A549 (cell line): ENCODE measurements around the gene ERGIC1. TPM values are rescaled to one million over a fixed set of nuclear protein-coding genes. Genes with fewer than 3 reads are reported as not detected.
A peak's percentile ranks its signal among the peaks of the same experiment; 100 is the strongest.

Experiments
- ATAC-seq, 2 experiments: fragments of 200-7000 bp in 1 of 2; fragments of >200 bp in 1 of 2; cut with Nextera tagmentation in 1 of 2; cut with Tn5 transposase in 1 of 2; 3 replicates each; pipeline versions ENCODE4 v1.8.0 to v1.9.1; 2018 to 2020; ENCODE audit warnings: mild to moderate bottlenecking in 1 of 2, moderate library complexity in 1 of 2
- CTCF ChIA-PET: fragments of 300-600 bp; sonication (Branson Sonifier 250); formaldehyde crosslinking; extraction: SDS; loops from one replicate; lab custom pipeline; 2021; ENCODE audit warnings: antibody characterized with exemption, inconsistent platforms; lab: Yijun Ruan, JAX
- POLR2A ChIA-PET: fragments of 350-600 bp; formaldehyde crosslinking; extraction: SDS; loops from one replicate; lab custom pipeline; 2021; ENCODE audit warnings: antibody characterized with exemption, inconsistent platforms; lab: Yijun Ruan, JAX
- DNase-seq, 2 experiments: peaks; one replicate each; pipeline versions ENCODE4 v3.0.0 to v3.0.0-alpha.2; 2011 to 2016; ENCODE audit warnings: low read depth in 1 of 2, low spot score in 1 of 2
- FAIRE-seq: peaks from 2 replicates; lab custom pipeline; 2011; peaks lifted over from hg19 to GRCh38; lab: Jason Lieb, UNC
- H3K27ac ChIP-seq, 2 experiments: fragments of >200 bp; sonication (Bioruptor Twin); formaldehyde crosslinking; 3 replicates each; pipeline ENCODE4 v1.5.1; 2016 to 2017
- H3K4me1 ChIP-seq: fragments of >200 bp; sonication (Bioruptor Twin); formaldehyde crosslinking; 3 replicates; pipeline ENCODE4 v1.6.1; 2016
- H3K4me2 ChIP-seq: fragments of >200 bp; sonication (Bioruptor Twin); formaldehyde crosslinking; 3 replicates; pipeline ENCODE4 v1.6.1; 2016
- H3K4me3 ChIP-seq: fragments of >200 bp; sonication (Bioruptor Twin); formaldehyde crosslinking; 3 replicates; pipeline ENCODE4 v1.5.1; 2016
- H3K9me3 ChIP-seq: fragments of >200 bp; sonication (Bioruptor Twin); formaldehyde crosslinking; 3 replicates; pipeline ENCODE4 v1.6.1; 2016
- ATOH8 ChIP-seq: fragments of 250-450 bp; sonication (Bioruptor Pico); IDR thresholded peaks from 2 replicates; pipeline ENCODE4 v1.5.0; 2020; ENCODE audit warnings: low read depth, mild to moderate bottlenecking, moderate library complexity
- CBX2 ChIP-seq: fragments of 200-600 bp; sonication (generic); IDR thresholded peaks from 2 replicates; pipeline ENCODE4 v1.6.1; 2016; ENCODE audit warnings: low read depth, mild to moderate bottlenecking, borderline replicate concordance
- CEBPB ChIP-seq, 2 experiments: fragments of >200 bp in 1 of 2; sonication (Bioruptor Twin) in 1 of 2; formaldehyde crosslinking in 1 of 2; IDR thresholded peaks; 2 replicates each; pipeline ENCODE4 v1.6.1; 2012 to 2016
- CHD2 ChIP-seq: fragments of 150-350 bp; IDR thresholded peaks from 2 replicates; pipeline ENCODE4 v1.6.1; 2014; ENCODE audit warnings: low read length; ENCODE audit not compliant: partially characterized antibody
- CHD4 ChIP-seq: fragments of 200-600 bp; sonication (generic); IDR thresholded peaks from 2 replicates; pipeline ENCODE4 v1.6.1; 2016; ENCODE audit warnings: antibody characterized with exemption, mild to moderate bottlenecking, borderline replicate concordance
- EHF ChIP-seq: fragments of 250-450 bp; sonication (Bioruptor Pico); IDR thresholded peaks from 2 replicates; pipeline ENCODE4 v1.5.0; 2020; ENCODE audit warnings: mild to moderate bottlenecking
- FOSB ChIP-seq: fragments of 250-450 bp; sonication (Bioruptor Pico); IDR thresholded peaks from 2 replicates; pipeline ENCODE4 v1.5.0; 2020; ENCODE audit warnings: mild to moderate bottlenecking, moderate library complexity
- HES2 ChIP-seq: fragments of >200 bp; sonication (Bioruptor Twin); formaldehyde crosslinking; IDR thresholded peaks from 2 replicates; pipeline ENCODE4 v1.6.1; 2016
- HOXB13 ChIP-seq: fragments of 250-450 bp; sonication (Bioruptor Pico); IDR thresholded peaks from 2 replicates; pipeline ENCODE4 v1.5.0; 2020; ENCODE audit warnings: low read depth, mild to moderate bottlenecking, moderate library complexity
- HOXB5 ChIP-seq: fragments of 250-450 bp; sonication (Bioruptor Pico); IDR thresholded peaks from 2 replicates; pipeline ENCODE4 v1.5.0; 2020; ENCODE audit warnings: mild to moderate bottlenecking, moderate library complexity
- JUN ChIP-seq, 2 experiments: fragments of >200 bp; sonication (Bioruptor Twin); formaldehyde crosslinking; IDR thresholded peaks; 2 replicates in 1 of 2; 3 replicates in 1 of 2; pipeline ENCODE4 v1.6.1; 2016 to 2017
- JUNB ChIP-seq: fragments of >200 bp; sonication (Bioruptor Twin); formaldehyde crosslinking; IDR thresholded peaks from 2 replicates; pipeline ENCODE4 v1.6.1; 2016
- KDM5A ChIP-seq: fragments of 200-600 bp; sonication (generic); IDR thresholded peaks from 2 replicates; pipeline ENCODE4 v1.6.1; 2016; ENCODE audit warnings: antibody characterized with exemption, mild to moderate bottlenecking
- MAZ ChIP-seq: fragments of 150-350 bp; IDR thresholded peaks from 2 replicates; pipeline ENCODE4 v1.6.1; 2014; ENCODE audit warnings: antibody characterized with exemption, low read depth, low read length, borderline replicate concordance
- NR3C1 ChIP-seq: fragments of >200 bp; sonication (Bioruptor Twin); formaldehyde crosslinking; IDR thresholded peaks from 3 replicates; pipeline ENCODE4 v1.6.1; 2017
- RAD21 ChIP-seq, 2 experiments: fragments of >200 bp in 1 of 2; sonication (Bioruptor Twin) in 1 of 2; formaldehyde crosslinking in 1 of 2; IDR thresholded peaks in 1 of 2; conservative IDR thresholded peaks in 1 of 2; 2 replicates in 1 of 2; 3 replicates in 1 of 2; pipeline ENCODE4 v1.6.1; 2012 to 2018; ENCODE audit warnings: inconsistent platforms in 1 of 2
- SMC3 ChIP-seq: fragments of >200 bp; sonication (Bioruptor Twin); formaldehyde crosslinking; IDR thresholded peaks from 3 replicates; pipeline ENCODE4 v1.6.1; 2018; ENCODE audit warnings: inconsistent platforms
- TP53 ChIP-seq: fragments of 250-450 bp; sonication (Bioruptor Pico); IDR thresholded peaks from 2 replicates; pipeline ENCODE4 v1.5.0; 2021; ENCODE audit warnings: mild to moderate bottlenecking, moderate library complexity
- ZFP36 ChIP-seq: fragments of 450-650 bp; IDR thresholded peaks from 2 replicates; pipeline ENCODE4 v1.6.1; 2014; ENCODE audit warnings: borderline replicate concordance; ENCODE audit not compliant: partially characterized antibody
- whole genome bisulfite sequencing: methylation state at CpG from one replicate; pipeline ENCODE4 v1.1.6; 2017; ENCODE audit errors: missing lambda C conversion rate; 5-methylcytosine and 5-hydroxymethylcytosine counted together
- polyA plus RNA-seq, 4 experiments: library from polyadenylated mRNA; depleted of rRNA in 3 of 4; stranded (reverse); fragments of >200 nt; fragmentation: RNase III in 1 of 4; extraction: RNeasy Plus Mini Kit Qiagen cat#74134 plus additional on column Dnase treatment in 1 of 4; gene quantifications; 2 replicates in 3 of 4; 3 replicates in 1 of 4; pipeline ENCODE4 v1.2.3, GENCODE V29; 2011 to 2017

Gene ERGIC1
- polyA plus RNA-seq, 2 of the 4 experiments (the other 2 are of a cell fraction), result 176 to 304 TPM

GRCh38 chr5:172913117-172913850 lies 79.2 kb downstream of the ERGIC1 start:
- ChIA-PET POLR2A (no interaction called here), CTCF (interaction anchor here (1.1 to 4.2 kb wide), 4 partner anchors 19 to 200 kb away, joined by 6 to 30 read pairs (median 18); no protein-coding TSS in a partner anchor)
- Histone ChIP-seq H3K4me3 (no peak overlapping the region), H3K4me2 (no peak overlapping the region), H3K27ac (peak overlapping the region; percentile 98 to 100), H3K4me1 (peaks cover 55% of the 10 kb centered on the region), H3K9me3 (no peaks in the 10 kb centered on the region)
- 89% methylated on average over 11 of the region's 11 CpGs for WGBS
- DNase-seq (no peak), ATAC-seq (no peak), FAIRE-seq (no peak)
- TF ChIP-seq CHD4 (no peak), KDM5A (no peak), CBX2 (no peak), CEBPB (IDR thresholded peaks at IDR 0.05) (no peak), HOXB5 (no peak), MAZ (no peak)

- DNase-seq, result no peak
- CTCF ChIA-PET, result interaction anchor here (0.7 to 4.2 kb wide), 8 partner anchors 10 to 208 kb away, joined by 3 to 30 read pairs (median 4); partner anchors contain the start of gene RPL26L1
- ATAC-seq, result no peak
- Histone ChIP-seq H3K9me3 (no peaks in the 10 kb centered on the region), H3K4me3 (no peak overlapping the region), H3K4me1 (peaks cover 60% of the 10 kb centered on the region), H3K4me2 (no peak overlapping the region), H3K27ac (peak overlapping the region; percentile 98 to 100)
- no peak for FAIRE-seq
- 90% methylated on average over 10 of the region's 10 CpGs for WGBS
- no peak for TF ChIP-seq TP53
- peak in 1 of 2 experiments; percentile 36; a peak in 2 of 5 replicates for TF ChIP-seq JUN (IDR thresholded peaks at IDR 0.05)
- no peak for TF ChIP-seq NR3C1
- no peak for TF ChIP-seq SMC3
- TF ChIP-seq ZFP36, result peak; percentile 84
- TF ChIP-seq, all 56 proteins: peak for 2
- POLR2A ChIA-PET, result no interaction called here
Measured at GRCh38 chr5:172915514-172915913, 81.5 kb downstream of the ERGIC1 start.

GRCh38 chr5:172918421-172919371 lies 84.6 kb downstream of the ERGIC1 start:
- ChIA-PET CTCF (interaction anchor here (1.3 to 3.7 kb wide), 6 partner anchors 9 to 204 kb away, joined by 3 to 29 read pairs (median 6); partner anchors contain the start of gene RPL26L1), POLR2A (no interaction called here)
- Histone ChIP-seq H3K4me3 (no peak overlapping the region), H3K9me3 (no peaks in the 10 kb centered on the region), H3K4me2 (no peak overlapping the region; the same call in 2 of the 3 replicates), H3K4me1 (peaks cover 53% of the 10 kb centered on the region), H3K27ac (peak overlapping the region; percentile 98 to 100)
- ATAC-seq (no peak), FAIRE-seq (no peak), DNase-seq (no peak)
- WGBS, result 81% methylated on average over 28 of the region's 28 CpGs
- TF ChIP-seq JUNB, result no peak
- peak; percentile 73; the same call in 1 of the 2 replicates for TF ChIP-seq HOXB13 (CRISPR knock-in tag)
- TF ChIP-seq HES2, result no peak
- TF ChIP-seq CHD2, result no peak
- TF ChIP-seq FOSB (CRISPR knock-in tag), result no peak
- 0 out of 2 replicates have a peak, but pooled peaks have one; percentile 48 for TF ChIP-seq ATOH8 (CRISPR knock-in tag)
- TF ChIP-seq EHF, result peak; percentile 61; the same call in 1 of the 2 replicates
- TF ChIP-seq RAD21 (conservative IDR thresholded peaks at IDR 0.05 in 1 of 2, IDR thresholded peaks at IDR 0.05 in 1 of 2), result no peak
- TF ChIP-seq HOXB5, result peak; percentile 70; the same call in 1 of the 2 replicates
